ENCODE results near the gene TMEM231. TPM values are rescaled to one million over a fixed set of nuclear protein-coding genes. Genes with fewer than 3 reads are reported as not detected.

The TMEM231 gene
- total RNA-seq, 1 experiment from 2014 or later, result 9.7 TPM

GRCh38 chr16:75535901-75536300 is 20.2 kb downstream of the TMEM231 start, which contains the start of gene CHST5:
Gene CHST5, minus strand, starts transcription at chr16:75536108. Its CDS starts 5,724 bp downstream, at chr16:75530384.
- Histone ChIP-seq H3K9ac (ENCODE audit: low read length) (no peak within 1 kb of the TSS), H3K79me2 (ENCODE audit: insufficient read depth, low read length) (no peaks in the 10 kb centered on the region), H3K27me3 (ENCODE audit: insufficient read depth, low read length) (no peaks in the 10 kb centered on the region), H3K9me2 (ENCODE audit: insufficient read depth) (no peaks in the 10 kb centered on the region), H3K4me2 (ENCODE audit: low read length) (no peak within 1 kb of the TSS), H4K20me1 (ENCODE audit: insufficient read depth) (no peaks in the 10 kb centered on the region), H3K27ac (ENCODE audit: low read depth, low read length) (no peak within 1 kb of the TSS), H3K4me1 (ENCODE audit: control insufficient read depth in 1 of 2, insufficient read depth in 2 of 2, low read length in 2 of 2) (no peaks in the 10 kb centered on the region), H3K9me3 (ENCODE audit: control insufficient read depth in 1 of 2, insufficient read depth in 1 of 2, low read depth in 1 of 2, low read length in 2 of 2) (no peaks in the 10 kb centered on the region), H3K36me3 (ENCODE audit: control insufficient read depth in 1 of 2, insufficient read depth in 2 of 2, low read length in 2 of 2) (no peaks in the 10 kb centered on the region), H2AFZ (ENCODE audit: low read depth, low read length, poor library complexity, severe bottlenecking) (no peak within 1 kb of the TSS), H3K4me3 (replicated peaks in 1 of 2; ENCODE audit: low read depth in 1 of 2, low read length in 2 of 2) (no peak within 1 kb of the TSS)
- no TSS peak for BruUV-seq (replicated peaks)
- TF ChIP-seq FOSL1 (IDR thresholded peaks at IDR 0.05; ENCODE audit: low read depth) (no peak), EZH2 (IDR thresholded peaks at IDR 0.05) (no peak), ATF3 (IDR thresholded peaks at IDR 0.05) (no peak), CEBPB (IDR thresholded peaks at IDR 0.05; ENCODE audit: low read depth) (no peak), SRF (IDR thresholded peaks at IDR 0.05; ENCODE audit: low read depth) (no peak), JUND (IDR thresholded peaks at IDR 0.05) (no peak), REST (IDR thresholded peaks at IDR 0.05; ENCODE audit: low read depth) (no peak), YY1 (IDR thresholded peaks at IDR 0.05; ENCODE audit: extremely low read depth, insufficient replicate concordance, low read depth, low read length) (no peak), SP1 (IDR thresholded peaks at IDR 0.05; ENCODE audit: low read depth) (no peak), CBX3 (IDR thresholded peaks at IDR 0.05; ENCODE audit: low read depth) (no peak), ZFX (IDR thresholded peaks at IDR 0.05) (no peak), POLR2A (IDR thresholded peaks at IDR 0.05; ENCODE audit: borderline replicate concordance, extremely low read depth, insufficient read depth, insufficient read length) (no peak), ZBTB33 (IDR thresholded peaks at IDR 0.05; ENCODE audit: extremely low read depth, insufficient replicate concordance, low read length) (no peak), ELF1 (IDR thresholded peaks at IDR 0.05; ENCODE audit: borderline replicate concordance, low read depth) (no peak), EGR1 (IDR thresholded peaks at IDR 0.05; ENCODE audit: low read depth) (no peak), ZNF274 (IDR thresholded peaks at IDR 0.05; ENCODE audit: low read depth, low read length) (no peak), RAD21 (IDR thresholded peaks at IDR 0.05; ENCODE audit: low read depth) (no peak)
- DNase-seq (ENCODE audit: low read depth, low spot score), result no peak
- ChIA-PET POLR2A (no interaction called here), CTCF (interaction anchor here (3.3 kb wide), 1 partner anchor 19 kb away, joined by 11 read pairs; no protein-coding TSS in a partner anchor), RAD21 (ENCODE audit: low non-redundant PET in 1 of 2, low total read pairs in 2 of 2, uncharacterized antibody in 2 of 2, unreplicated experiment in 2 of 2) (no interaction called here)
- no peak for ATAC-seq
- intact Hi-C loops (cut with micrococcal nuclease), result no loop called here
